Epithelial cell of umbilical artery (primary cell): ENCODE measurements around the gene WASHC3. TPM values are rescaled to one million over a fixed set of nuclear protein-coding genes. Genes with fewer than 3 reads are reported as not detected.

ENCODE experiments used
- total RNA-seq: library from RNA; depleted of rRNA; stranded (reverse); fragments of >200 nt; gene quantifications from 2 replicates; pipeline ENCODE4 v1.2.3, GENCODE V29; 2014

WASHC3 gene
- total RNA-seq = 50.7 and 53.6 TPM in 2 replicates

GRCh38 chr12:102061560-102062418 is at the start of gene WASHC3:
Gene WASHC3, minus strand, starts transcription at chr12:102061991. Its CDS starts 29 bp downstream, at chr12:102061962.

Other genes with a start within 250 kb of the WASHC3 start
- 23.4 and 27.5 TPM in 2 replicates for gene GNPTAB, start 231.0 kb downstream of the WASHC3 start, total RNA-seq
- gene DRAM1, start 184.4 kb downstream of the WASHC3 start, total RNA-seq = 31.5 and 46.5 TPM in 2 replicates
- 54.9 and 128 TPM in 2 replicates for gene NUP37, start 58.1 kb upstream of the WASHC3 start, total RNA-seq
- gene PARPBP, start 58.2 kb upstream of the WASHC3 start, total RNA-seq = 14.9 and 23.4 TPM in 2 replicates
- 0.32 and 0.61 TPM in 2 replicates for gene PMCH, start 135.8 kb upstream of the WASHC3 start, total RNA-seq